Astrocyte of the spinal cord (primary cell): ENCODE results near the gene MMP25.

Experiments
- DNase-seq: peaks from one replicate; pipeline ENCODE4 v3.0.0; 2011; ENCODE audit warnings: low read depth, low spot score
- H3K4me3 ChIP-seq: 2 replicates; pipeline ENCODE4 v1.5.1; 2011; ENCODE audit warnings: low read depth, mild to moderate bottlenecking, low read length, moderate library complexity
- in situ Hi-C: cut with HindIII; loops from 2 replicates; pipeline ENCODE4 v1.10.0; 2017; ENCODE audit warnings: low sequenced_read_pairs
- TF ChIP-seq, protein P1 (sequence below): IDR thresholded peaks from 2 replicates; pipeline ENCODE4 v1.5.1; 2012; ENCODE audit warnings: low read depth, mild to moderate bottlenecking, low read length, inconsistent platforms

Gene MMP25

DNA sequence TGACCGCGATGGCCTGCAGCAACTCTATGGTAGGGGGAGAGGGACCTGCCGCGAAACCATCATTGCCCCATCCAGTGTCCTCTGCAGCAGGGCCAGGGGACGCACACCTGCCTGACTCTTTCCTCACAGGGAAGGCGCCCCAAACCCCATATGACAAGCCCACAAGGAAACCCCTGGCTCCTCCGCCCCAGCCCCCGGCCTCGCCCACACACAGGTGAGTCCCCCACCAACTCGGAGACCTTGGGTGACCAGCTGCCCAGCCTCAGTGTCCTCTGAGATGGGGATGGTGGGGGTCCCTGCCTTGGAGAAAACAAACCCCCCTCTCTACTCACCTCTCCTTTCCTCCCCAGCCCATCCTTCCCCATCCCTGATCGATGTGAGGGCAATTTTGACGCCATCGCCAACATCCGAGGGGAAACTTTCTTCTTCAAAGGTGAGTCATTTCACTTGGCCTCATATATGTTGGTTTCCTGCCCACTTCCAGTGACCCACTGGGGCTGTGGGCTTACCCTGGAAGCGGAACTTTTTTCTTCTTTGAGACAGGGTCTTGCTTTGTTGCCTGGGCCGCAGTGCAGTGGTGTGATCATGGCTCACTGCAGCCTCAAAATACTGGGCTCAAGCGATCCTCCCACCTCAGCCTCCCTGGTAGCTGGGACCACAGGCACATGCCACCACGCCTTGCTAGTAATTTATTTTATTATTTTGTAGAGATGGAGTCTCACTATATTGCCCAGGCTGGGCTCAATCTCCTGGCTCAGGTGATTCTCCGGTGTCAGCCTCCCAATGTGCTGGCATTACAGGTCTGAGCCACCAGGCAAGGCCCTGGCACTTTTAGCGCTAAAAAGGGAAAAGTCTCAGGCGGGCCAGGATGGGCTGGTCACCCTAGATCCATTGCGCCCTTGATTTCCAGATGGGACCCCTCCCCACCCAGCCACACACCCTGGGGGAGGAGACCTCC is 11.1 kb downstream of the MMP25 start:
- no peak for DNase-seq
- TF ChIP-seq, protein P1, sequence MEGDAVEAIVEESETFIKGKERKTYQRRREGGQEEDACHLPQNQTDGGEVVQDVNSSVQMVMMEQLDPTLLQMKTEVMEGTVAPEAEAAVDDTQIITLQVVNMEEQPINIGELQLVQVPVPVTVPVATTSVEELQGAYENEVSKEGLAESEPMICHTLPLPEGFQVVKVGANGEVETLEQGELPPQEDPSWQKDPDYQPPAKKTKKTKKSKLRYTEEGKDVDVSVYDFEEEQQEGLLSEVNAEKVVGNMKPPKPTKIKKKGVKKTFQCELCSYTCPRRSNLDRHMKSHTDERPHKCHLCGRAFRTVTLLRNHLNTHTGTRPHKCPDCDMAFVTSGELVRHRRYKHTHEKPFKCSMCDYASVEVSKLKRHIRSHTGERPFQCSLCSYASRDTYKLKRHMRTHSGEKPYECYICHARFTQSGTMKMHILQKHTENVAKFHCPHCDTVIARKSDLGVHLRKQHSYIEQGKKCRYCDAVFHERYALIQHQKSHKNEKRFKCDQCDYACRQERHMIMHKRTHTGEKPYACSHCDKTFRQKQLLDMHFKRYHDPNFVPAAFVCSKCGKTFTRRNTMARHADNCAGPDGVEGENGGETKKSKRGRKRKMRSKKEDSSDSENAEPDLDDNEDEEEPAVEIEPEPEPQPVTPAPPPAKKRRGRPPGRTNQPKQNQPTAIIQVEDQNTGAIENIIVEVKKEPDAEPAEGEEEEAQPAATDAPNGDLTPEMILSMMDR = no peak
- H3K4me3 ChIP-seq = no peak overlapping the region
- in situ Hi-C loops = no loop called here

DNA sequence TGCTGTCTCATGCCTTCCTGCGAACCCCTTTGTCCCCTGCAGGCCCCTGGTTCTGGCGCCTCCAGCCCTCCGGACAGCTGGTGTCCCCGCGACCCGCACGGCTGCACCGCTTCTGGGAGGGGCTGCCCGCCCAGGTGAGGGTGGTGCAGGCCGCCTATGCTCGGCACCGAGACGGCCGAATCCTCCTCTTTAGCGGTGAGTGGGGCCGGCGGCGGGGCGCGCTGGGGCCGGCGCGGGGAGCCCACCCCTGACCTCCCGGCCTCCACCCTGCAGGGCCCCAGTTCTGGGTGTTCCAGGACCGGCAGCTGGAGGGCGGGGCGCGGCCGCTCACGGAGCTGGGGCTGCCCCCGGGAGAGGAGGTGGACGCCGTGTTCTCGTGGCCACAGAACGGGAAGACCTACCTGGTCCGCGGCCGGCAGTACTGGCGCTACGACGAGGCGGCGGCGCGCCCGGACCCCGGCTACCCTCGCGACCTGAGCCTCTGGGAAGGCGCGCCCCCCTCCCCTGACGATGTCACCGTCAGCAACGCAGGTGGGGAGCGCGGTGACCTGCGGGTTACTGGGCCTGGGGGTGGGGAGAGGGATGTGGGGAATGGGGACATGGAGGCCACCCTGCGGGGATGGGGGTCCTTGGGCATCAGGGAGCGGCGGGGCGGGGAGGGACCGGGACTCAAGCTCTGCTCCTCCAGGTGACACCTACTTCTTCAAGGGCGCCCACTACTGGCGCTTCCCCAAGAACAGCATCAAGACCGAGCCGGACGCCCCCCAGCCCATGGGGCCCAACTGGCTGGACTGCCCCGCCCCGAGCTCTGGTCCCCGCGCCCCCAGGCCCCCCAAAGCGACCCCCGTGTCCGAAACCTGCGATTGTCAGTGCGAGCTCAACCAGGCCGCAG is 12.0 kb downstream of the MMP25 start:
- H3K4me3 ChIP-seq = peak overlapping the region; percentile 76
- in situ Hi-C loops = no loop called here
- TF ChIP-seq, protein P1 = peak; percentile 6
- peak; percentile 24 for DNase-seq

DNA sequence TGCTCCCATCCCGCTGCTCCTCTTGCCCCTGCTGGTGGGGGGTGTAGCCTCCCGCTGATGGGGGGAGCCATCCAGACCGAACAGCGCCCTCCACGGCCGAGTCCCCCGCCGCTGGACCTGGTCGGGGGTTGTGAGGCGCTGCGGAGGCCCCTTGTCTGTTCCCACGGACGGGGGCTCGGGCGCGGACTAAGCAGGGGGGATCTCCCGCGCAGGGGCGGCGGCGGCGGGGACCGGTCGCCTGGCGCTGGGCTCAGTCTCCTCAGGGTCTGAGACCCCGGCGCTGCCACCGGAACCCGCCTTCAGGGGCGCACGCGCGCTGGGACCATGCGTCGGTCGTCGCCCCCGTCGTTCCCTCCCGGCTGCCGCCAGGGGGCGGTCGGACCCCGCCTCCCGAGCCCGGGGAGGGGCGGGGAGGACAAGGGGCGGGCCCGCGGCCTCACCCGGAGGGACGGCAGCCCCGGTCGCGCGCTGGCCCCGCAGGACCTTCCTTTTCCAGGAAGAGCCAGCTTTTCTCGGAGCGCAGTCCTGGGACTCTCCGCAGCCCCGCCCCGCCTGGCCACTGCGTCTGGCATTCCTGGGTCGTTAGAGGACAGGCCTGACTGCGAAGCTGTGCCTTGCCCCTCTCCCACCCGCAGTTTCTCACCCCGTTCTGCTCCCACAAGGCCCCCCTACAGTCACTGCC is 12.8 kb downstream of the MMP25 start:
- in situ Hi-C loops = no loop called here
- H3K4me3 ChIP-seq = peak overlapping the region; percentile 76
- peak; percentile 76 for DNase-seq
- TF ChIP-seq, protein P1 = peak; percentile 70

DNA sequence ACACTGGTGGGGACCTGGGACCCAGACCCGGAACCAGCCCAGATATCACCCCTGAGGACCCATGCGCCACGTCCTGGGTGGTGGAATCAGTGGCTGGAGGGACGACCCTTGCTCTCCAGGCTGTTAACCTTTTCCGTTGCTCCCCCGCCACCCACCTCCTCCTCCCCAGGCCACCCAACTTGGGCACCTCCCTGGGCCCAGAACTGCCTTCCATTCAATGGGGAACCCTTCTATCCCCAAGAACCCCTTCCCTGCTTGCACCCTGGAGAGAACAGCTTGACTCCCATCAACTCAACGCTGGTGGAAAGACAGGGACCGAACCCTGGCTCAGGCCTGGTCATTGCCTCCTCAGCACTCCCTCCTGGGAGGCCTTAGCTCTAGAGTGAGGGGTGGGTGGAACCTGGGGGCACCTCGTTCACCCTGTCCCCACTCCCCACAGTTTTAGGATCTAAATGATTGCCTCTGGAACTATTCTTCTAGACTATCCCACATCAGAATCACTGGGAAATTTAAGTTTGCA is 13.4 kb downstream of the MMP25 start:
- DNase-seq = no peak
- H3K4me3 ChIP-seq = peak overlapping the region; percentile 34
- TF ChIP-seq, protein P1 = no peak
- in situ Hi-C loops = no loop called here

DNA sequence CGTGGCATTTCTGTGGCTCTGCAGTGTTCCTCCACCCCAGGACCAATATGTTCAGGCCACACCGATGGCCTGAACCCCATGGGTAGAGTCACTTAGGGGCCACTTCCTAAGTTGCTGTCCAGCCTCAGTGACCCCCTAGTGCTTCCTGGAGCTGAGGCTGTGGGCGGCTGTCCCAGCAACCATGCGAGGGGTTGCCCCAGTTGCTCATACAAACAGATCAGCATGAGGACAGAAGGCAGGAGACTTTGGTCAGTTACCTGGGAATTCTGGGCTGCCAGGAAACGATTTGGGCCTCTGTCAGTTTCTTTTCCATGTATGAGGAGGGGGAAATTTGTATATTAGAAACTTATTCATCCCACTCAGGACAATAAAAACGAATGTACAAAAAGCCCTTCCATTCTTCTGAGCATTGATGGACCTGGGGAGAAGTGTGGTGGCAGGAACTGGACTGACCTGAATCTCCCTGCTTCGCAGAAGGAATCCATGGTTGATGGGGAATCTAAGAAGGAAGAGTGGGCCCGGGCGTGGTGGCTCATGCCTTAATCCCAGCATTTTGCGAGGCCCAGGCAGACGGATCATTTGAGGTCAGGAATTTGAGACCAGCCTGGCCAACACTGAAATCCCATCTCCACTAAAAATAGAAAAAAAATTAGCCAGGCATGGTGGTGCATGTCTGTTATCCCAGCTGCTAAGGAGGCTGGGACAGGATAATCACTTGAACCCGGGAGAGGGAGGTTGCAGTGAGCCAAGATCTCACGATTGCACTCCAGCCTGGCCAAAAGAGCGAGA is 14.2 kb downstream of the MMP25 start:
- no peak overlapping the region for H3K4me3 ChIP-seq
- TF ChIP-seq, protein P1 = no peak
- no peak for DNase-seq
- in situ Hi-C loops = no loop called here
